DOHH2 (cell line): ENCODE measurements around the gene ITGAE.

Source experiments
- H3F3A ChIP-seq: fragments of 200-600 bp; sonication (generic), shearing (Covaris generic); 2 replicates; pipeline ENCODE4 v1.6.0; 2016; ENCODE audit warnings: antibody characterized with exemption, mild to moderate bottlenecking; ENCODE audit not compliant: control insufficient read depth, insufficient read depth
- H3K27ac ChIP-seq: fragments of 200-600 bp; sonication (generic); 2 replicates; pipeline ENCODE4 v1.5.1; 2014; ENCODE audit warnings: low read depth, mild to moderate bottlenecking, low read length, moderate library complexity
- H3K27me3 ChIP-seq: fragments of 200-600 bp; sonication (generic); 2 replicates; pipeline ENCODE4 v1.6.1; 2014; ENCODE audit warnings: mild to moderate bottlenecking, low read length, mixed read lengths; ENCODE audit not compliant: control insufficient read depth
- H3K36me3 ChIP-seq: fragments of 200-600 bp; sonication (generic); 2 replicates; pipeline ENCODE4 v1.6.1; 2014; ENCODE audit warnings: mild to moderate bottlenecking, low read length, moderate library complexity, mixed read lengths; ENCODE audit not compliant: control insufficient read depth
- H3K4me1 ChIP-seq: fragments of 200-600 bp; sonication (generic); 2 replicates; pipeline ENCODE4 v1.6.1; 2014; ENCODE audit warnings: mild to moderate bottlenecking, low read length, mixed read lengths; ENCODE audit not compliant: control insufficient read depth
- H3K4me2 ChIP-seq: fragments of 200-600 bp; sonication (generic); 2 replicates; pipeline ENCODE4 v1.6.0; 2014; ENCODE audit warnings: mild to moderate bottlenecking, low read length, moderate library complexity
- H3K4me3 ChIP-seq: fragments of 200-600 bp; sonication (generic); 2 replicates; pipeline ENCODE4 v1.5.1; 2014; ENCODE audit warnings: mild to moderate bottlenecking, low read length, mixed read lengths
- H3K79me2 ChIP-seq: fragments of 200-600 bp; sonication (generic); 2 replicates; pipeline ENCODE4 v1.6.1; 2014; ENCODE audit warnings: mild to moderate bottlenecking, low read length, mixed read lengths; ENCODE audit not compliant: control insufficient read depth
- H3K9me2 ChIP-seq: fragments of 200-600 bp; sonication (generic); replicated peaks from 2 replicates; pipeline ENCODE4 v1.6.1; 2014; ENCODE audit warnings: mild to moderate bottlenecking, low read length, mixed read lengths; ENCODE audit not compliant: control insufficient read depth
- H3K9me3 ChIP-seq: fragments of 200-600 bp; sonication (generic); 2 replicates; pipeline ENCODE4 v1.6.1; 2014; ENCODE audit warnings: antibody characterized with exemption, low read length, mixed read lengths; ENCODE audit not compliant: control insufficient read depth, insufficient read depth
- H4K20me1 ChIP-seq: fragments of 200-600 bp; sonication (generic); 2 replicates; pipeline ENCODE4 v1.6.0; 2014; ENCODE audit warnings: low read depth, mild to moderate bottlenecking, antibody characterized with exemption, low read length, moderate library complexity; ENCODE audit not compliant: control insufficient read depth, insufficient read depth
- EZH2phosphoT487 ChIP-seq: fragments of 200-600 bp; sonication (generic); IDR thresholded peaks from 2 replicates; pipeline ENCODE4 v1.6.1; 2017; ENCODE audit warnings: borderline replicate concordance, mild to moderate bottlenecking, antibody characterized with exemption, low read length, moderate library complexity, mixed read lengths
- TF ChIP-seq, protein P1 (sequence below): fragments of 200-600 bp; sonication (generic); IDR thresholded peaks from one replicate; pipeline ENCODE4 v1.5.1; 2014; ENCODE audit warnings: antibody characterized with exemption, mild to moderate bottlenecking, low read depth, low read length; ENCODE audit not compliant: poor library complexity, severe bottlenecking

The ITGAE gene

DNA sequence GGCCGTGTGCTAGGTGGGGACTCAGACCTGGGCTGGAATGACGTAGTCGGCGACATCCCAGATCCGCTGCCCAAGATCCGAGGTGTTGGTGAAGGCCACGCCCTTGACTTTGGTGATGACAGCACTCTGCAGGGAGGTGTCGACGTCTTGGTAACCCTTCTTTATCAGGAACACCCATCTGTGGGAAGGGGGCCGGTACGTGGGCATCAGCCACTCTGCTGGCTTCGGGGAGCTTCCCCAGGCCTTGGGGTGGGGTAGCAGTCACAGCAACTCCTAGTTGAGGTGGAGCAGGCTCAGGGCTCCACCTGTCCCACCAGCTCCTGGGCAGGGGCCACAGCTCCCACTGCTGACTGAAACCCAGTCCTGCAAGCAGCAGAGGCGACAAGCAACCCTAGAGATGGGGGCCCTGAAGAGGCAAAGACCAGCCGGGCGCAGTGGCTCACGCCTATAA lies 109.3 kb downstream of the ITGAE start:
- peak overlapping the region; percentile 75 for H3K4me2 ChIP-seq
- peaks cover 64% of the 10 kb centered on the region for H3K4me1 ChIP-seq
- H4K20me1 ChIP-seq, result peaks cover 5% of the 10 kb centered on the region; the same call in 1 of the 2 replicates

DNA sequence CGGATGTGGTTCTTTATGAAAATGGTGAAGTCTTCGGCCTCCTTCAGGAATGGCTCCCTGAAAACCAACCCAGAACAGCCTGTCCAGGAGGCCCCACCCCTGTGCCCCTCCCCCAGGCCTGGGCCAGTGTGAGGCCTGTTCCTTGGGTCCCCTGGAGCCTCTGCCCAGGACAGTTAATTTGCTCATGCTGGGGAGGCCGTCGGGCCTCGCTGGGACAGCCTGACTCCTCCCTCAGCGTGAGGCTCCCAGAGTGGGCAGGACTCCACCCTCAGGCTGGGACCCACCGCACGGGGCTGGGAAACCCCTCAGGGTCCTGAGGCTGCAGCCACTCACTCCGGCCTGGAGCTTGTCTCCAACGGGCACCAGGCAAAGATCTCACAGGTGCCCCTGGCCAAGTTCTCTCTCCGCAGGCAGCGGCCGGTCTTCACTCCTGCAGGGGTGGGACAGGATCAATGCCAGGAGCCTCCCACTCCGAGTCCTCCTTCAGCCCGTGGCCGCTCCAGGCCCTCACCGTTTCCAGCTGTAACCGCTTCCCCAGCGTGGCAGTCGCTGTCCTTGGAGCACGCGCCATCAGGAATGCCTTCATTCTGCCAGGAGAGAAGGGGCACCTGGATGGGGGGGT lies 110.8 kb downstream of the ITGAE start:
- H3K27me3 ChIP-seq, result no peaks in the 10 kb centered on the region
- H3F3A ChIP-seq, result peaks cover 13% of the 10 kb centered on the region
- peak overlapping the region; percentile 75 for H3K4me2 ChIP-seq
- peak overlapping the region; percentile 89 for H3K27ac ChIP-seq
- H3K9me3 ChIP-seq, result no peaks in the 10 kb centered on the region
- H3K36me3 ChIP-seq, result peaks cover 59% of the 10 kb centered on the region
- H3K79me2 ChIP-seq, result peaks cover 63% of the 10 kb centered on the region
- H3K4me1 ChIP-seq, result peaks cover 63% of the 10 kb centered on the region
- no peaks in the 10 kb centered on the region for H3K9me2 ChIP-seq
- TF ChIP-seq, protein P1, sequence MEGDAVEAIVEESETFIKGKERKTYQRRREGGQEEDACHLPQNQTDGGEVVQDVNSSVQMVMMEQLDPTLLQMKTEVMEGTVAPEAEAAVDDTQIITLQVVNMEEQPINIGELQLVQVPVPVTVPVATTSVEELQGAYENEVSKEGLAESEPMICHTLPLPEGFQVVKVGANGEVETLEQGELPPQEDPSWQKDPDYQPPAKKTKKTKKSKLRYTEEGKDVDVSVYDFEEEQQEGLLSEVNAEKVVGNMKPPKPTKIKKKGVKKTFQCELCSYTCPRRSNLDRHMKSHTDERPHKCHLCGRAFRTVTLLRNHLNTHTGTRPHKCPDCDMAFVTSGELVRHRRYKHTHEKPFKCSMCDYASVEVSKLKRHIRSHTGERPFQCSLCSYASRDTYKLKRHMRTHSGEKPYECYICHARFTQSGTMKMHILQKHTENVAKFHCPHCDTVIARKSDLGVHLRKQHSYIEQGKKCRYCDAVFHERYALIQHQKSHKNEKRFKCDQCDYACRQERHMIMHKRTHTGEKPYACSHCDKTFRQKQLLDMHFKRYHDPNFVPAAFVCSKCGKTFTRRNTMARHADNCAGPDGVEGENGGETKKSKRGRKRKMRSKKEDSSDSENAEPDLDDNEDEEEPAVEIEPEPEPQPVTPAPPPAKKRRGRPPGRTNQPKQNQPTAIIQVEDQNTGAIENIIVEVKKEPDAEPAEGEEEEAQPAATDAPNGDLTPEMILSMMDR, result no peak
- TF ChIP-seq EZH2phosphoT487, result no peak
- H3K4me3 ChIP-seq, result peak overlapping the region; percentile 32
- peaks cover 5% of the 10 kb centered on the region; the same call in 1 of the 2 replicates for H4K20me1 ChIP-seq

More for the DNA sequence above, 109.3 kb downstream of the ITGAE start:
- Histone ChIP-seq H3K79me2 (peaks cover 71% of the 10 kb centered on the region), H3K27me3 (no peaks in the 10 kb centered on the region), H3F3A (peaks cover 11% of the 10 kb centered on the region), H3K9me3 (no peaks in the 10 kb centered on the region), H3K9me2 (no peaks in the 10 kb centered on the region), H3K27ac (peak overlapping the region; percentile 89), H3K4me3 (peak overlapping the region; percentile 32), H3K36me3 (peaks cover 63% of the 10 kb centered on the region)
- TF ChIP-seq, protein P1, result peak; percentile 36
- no peak for TF ChIP-seq EZH2phosphoT487

DNA sequence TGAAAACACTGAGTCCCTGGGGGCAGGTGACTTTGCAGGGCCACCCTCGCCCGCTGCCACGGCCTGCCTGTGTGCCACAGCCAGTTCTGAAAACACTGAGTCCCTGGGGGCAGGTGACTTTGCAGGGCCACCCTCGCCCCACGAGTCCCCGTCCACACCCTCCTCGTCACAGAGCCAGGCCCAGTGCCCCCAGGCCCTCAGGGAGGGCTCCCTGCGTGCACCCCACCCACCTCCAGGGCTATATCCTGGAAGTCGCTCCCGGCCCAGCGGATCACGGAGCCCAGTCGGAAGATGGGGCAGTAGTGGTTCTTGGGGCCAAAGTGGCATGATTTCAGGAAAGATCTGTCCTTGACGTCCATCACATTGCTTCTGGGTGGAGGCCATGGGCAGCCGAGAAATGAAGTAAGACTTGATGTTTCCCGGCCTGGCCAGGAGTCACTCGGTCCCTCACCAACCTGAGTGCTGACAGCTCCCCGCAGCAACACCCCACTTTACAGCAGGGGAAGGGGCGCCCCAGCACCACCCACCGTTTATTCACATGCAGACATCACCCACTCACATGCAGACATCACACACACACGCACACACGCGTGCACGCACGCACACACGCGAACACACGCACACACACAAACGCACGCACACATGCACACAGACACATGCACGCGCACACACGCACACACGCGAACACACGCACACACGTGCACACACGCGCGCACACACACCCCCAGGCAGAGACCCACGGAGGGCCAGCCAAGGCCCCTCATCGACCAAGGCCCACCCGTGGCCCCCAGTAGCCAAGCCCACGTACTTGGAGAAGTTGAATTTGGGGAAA lies 111.5 kb downstream of the ITGAE start:
- peaks cover 70% of the 10 kb centered on the region for H3K4me1 ChIP-seq
- H3K4me3 ChIP-seq, result peak overlapping the region; percentile 32
- TF ChIP-seq EZH2phosphoT487, result no peak
- TF ChIP-seq, protein P1, result no peak
- peaks cover 56% of the 10 kb centered on the region for H3K79me2 ChIP-seq
- no peaks in the 10 kb centered on the region for H3K9me3 ChIP-seq
- peak overlapping the region; percentile 75 for H3K4me2 ChIP-seq
- H3F3A ChIP-seq, result peaks cover 20% of the 10 kb centered on the region
- peak overlapping the region; percentile 89 for H3K27ac ChIP-seq
- H3K27me3 ChIP-seq, result no peaks in the 10 kb centered on the region
- peaks cover 5% of the 10 kb centered on the region; the same call in 1 of the 2 replicates for H4K20me1 ChIP-seq
- H3K36me3 ChIP-seq, result peaks cover 58% of the 10 kb centered on the region
- H3K9me2 ChIP-seq, result no peaks in the 10 kb centered on the region
